GM21381 (cell line): Measurements from ENCODE around the gene PATL2.
"Not testable (repeated sequence)": the region's sequence is repeated elsewhere in the genome, so short reads cannot be mapped to it uniquely, and the experiment has no call there.

Source experiments
- ATAC-seq: cut with Tn5 transposase; IDR thresholded peaks from one replicate; pipeline ENCODE4 v1.9.1; 2021; ENCODE audit warnings: mild to moderate bottlenecking, moderate library complexity; ENCODE audit not compliant: unreplicated experiment

PATL2 gene

DNA sequence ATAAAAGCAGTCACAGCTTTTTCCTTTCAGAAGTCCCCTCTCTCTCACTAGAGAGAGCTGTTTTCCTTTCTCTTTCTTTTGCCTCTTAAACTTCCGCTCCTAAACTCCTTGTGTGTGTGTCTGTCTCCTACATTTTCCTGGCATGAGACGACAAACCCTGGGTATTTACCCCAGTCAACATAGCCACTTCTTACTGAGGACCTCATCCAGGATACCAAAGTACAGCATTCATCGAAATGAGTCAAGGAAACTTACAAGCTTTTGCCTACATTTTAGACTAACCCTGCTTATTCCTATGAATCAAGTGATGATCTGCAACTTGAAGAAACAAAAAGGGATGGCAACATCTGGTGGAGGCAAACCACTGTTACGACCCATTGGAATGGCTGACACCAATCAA, 16.7 kb downstream of the PATL2 start:
- ATAC-seq = no peak

DNA sequence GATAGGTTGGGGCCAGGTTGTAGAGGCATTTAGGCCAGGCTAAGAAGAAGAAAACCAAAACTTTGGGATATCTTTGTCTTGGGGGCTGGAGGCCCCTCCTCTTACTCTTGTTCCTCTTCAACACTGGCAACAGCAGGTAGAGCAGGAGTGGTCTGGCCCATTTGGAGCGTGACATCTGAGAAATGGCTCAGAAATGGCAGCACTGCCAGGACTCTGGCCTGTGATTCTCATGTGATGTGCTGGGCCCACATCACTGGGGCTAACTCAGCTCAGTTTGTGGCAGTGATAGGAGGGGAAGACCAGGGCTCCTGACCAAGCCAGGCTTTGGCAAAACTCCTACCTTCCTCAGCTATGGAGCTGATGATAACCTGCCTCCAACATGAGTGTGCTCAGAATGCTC, 18.5 kb downstream of the PATL2 start:
- no peak for ATAC-seq

DNA sequence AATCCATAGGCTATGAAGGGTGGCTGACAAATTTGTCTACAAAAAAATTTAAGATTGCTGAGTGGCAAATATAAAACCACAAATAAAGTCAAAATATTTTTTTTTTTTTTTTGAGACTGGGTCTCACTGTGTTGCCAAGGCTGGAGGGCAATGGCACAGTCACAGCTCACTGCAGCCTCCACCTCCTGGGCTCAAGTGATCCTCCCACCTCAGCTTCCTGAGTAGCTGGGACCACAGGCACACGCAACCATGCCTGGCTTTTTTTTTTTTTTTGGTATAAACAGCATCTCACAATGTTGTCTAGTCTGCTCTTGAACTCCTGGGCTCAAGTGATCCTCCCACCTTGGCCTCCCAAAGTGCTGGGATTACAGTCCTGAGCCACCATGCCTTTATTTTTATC, 20.9 kb downstream of the PATL2 start:
- ATAC-seq = not testable (repeated sequence)

DNA sequence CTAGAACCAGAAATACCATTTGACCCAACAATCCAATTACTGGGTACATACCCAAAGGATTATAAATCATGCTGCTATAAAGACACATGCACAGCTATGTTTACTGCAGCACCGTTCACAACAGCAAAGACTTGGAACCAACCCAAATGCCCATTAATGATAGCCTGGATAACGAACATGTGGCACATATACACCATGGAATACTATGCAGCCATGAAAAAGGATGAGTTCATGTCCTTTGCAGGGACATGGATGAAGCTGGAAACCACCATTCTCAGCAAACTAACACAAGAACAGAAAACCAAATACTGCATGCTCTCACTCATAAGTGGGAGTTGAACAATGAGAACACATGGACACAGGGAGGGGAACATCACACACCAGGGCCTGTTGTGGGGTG, 21.8 kb downstream of the PATL2 start:
- ATAC-seq = not testable (repeated sequence)

DNA sequence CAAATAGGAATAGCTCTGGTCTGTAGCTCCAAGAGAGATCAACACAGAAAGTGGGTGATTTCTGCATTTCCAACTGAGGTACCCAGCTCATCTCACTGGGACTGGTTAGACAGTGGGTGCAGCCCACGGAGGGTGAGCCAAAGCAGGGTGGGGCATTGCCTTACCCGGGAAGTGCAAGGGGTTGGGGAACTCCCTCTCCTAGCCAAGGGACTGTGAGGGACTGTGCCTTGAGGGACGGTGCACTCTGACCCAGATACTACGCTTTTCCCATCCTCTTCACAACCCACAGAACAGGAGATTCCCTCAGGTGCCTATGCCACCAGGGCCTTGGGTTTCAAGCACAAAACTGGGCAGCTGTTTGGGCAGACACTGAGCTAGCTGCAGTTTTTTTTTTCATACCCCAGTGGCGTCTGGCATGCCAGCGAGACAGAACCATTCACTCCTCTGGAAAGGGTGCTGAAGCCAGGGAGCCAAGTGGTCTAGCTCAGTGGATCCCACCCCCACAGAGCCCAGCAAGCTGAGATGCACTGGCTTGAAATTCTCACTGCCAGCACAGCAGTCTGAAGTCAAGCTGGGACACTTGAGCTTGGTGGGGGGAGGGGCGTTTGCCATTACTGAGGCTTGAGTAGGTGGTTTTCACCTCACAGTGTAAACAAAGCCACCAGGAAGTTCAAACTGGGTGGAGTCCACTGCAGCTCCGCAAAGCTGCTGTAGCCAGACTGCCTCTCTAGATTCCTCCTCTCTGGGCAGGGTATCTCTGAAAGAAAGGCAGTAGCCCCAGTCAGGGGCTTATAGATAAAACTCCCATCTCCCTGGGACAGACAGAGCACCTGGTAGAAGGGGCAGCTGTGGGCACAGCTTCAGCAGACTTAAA, 28.1 kb downstream of the PATL2 start:
- ATAC-seq = not testable (repeated sequence)

DNA sequence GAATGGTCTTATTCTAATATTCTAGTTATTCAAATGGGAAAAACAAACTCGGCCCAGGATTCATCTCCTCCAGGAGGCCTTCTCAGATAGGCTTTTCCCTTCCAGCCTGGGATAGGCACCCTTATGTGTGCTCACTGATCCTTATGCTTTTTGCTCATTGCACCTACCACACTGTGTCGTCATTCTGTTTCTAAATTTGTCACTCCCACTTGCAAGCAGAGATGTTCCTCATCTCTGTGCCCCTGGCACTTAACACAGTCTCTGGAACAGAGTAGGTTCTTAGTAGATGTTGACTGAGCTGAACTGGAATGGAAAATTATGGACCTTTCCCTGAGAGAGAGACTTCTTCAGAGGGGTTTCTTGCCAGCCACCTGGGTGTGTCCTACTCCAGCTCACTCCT, 28.9 kb downstream of the PATL2 start:
- ATAC-seq = no peak

DNA sequence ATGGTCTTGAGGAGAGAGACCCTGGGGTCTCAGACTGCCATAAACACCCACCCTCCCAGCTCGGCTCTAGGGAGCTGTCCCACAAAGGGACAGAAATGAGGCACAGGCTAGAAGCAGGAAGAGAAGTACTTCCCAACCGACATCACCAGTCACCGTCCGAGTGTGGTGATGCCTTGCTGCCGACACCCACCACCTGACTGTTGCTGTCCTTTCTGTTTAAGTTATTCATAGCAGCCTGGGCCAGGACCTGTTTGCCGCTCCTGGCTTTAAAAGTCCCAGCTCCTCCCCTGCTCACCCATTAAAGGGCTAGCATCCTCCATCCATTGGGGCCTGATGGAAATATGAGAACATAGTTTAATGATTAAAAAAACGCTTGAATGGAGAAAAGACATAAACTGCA, 34.4 kb downstream of the PATL2 start:
- peak; percentile 40 for ATAC-seq

DNA sequence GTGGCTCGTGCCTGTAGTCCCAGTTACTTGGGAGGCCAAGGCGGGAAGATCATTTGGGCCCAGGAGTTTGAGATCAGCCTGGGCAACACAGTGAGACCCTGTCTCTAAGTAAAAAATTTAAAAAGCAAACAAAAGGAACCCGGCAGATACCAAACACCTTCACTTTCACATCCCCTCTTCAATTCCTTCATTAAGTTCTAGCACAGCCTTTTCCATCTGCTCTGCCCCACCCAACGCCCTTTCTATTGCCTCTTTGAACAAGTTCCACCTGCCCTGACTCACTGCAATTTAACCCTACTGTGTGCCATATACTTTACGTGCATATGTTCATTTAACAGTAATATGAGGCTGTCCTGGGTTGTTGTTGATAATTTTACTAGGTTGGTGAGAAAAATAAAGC, 35.2 kb downstream of the PATL2 start:
- no peak for ATAC-seq

DNA sequence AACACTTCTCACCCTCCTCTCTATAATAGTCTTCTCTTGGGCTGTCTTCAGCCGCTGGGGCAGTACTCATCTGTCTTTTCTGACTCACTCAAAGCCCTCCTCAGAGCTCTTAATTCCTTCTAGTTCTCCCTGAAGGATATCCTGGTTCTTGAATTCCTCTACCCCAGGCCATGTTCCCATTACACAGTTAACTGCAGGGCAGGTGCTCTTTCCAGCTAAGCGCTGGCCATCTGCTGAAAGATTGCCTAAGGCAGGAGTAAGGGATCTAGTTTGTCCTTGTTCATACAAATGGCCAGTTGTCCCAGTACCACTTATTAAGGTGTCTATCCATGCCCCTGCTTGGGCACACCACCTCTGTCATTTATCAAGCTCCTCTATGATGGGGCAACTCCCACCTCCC, 37.5 kb downstream of the PATL2 start:
- ATAC-seq = no peak

DNA sequence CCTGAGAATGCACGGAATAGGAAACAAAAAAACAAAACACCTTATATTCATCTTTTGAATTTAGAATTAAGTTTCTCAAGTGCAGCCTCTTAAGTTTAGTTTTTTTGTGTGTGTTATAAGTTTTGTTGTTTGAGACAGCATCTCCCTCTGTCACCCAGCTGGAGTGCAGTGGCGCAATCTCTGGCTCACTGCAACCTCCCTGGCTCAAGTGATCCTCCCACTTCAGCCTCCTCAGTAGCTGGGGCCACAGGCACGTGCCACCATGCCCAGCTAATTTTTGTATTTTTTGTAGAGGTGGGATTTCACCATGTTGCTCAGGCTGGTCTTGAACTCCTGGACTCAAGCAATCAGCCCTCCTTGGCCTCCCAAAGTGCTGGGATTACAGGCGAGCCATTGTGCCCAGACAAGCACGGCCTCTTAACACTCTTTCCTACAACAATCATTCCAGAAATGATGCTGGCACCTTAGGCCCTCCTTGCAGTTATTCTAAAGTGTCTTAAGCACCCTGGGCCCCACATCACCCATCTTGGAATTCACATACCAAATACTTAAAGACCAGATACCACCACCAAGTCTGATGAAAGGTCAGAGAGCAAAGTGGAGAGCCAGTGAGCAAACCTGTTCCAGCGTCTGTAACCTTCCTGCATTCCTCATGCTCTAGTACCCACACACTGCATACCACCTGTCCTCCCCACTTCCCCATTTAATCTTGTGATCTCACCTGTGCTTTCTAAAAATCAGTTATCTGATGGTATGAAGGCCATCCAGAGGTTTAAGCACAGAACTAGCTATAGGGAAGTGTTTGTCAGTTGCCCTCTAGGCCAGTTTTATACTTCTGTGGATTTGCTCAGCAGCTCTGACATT, 40.8 kb downstream of the PATL2 start:
- no peak for ATAC-seq

DNA sequence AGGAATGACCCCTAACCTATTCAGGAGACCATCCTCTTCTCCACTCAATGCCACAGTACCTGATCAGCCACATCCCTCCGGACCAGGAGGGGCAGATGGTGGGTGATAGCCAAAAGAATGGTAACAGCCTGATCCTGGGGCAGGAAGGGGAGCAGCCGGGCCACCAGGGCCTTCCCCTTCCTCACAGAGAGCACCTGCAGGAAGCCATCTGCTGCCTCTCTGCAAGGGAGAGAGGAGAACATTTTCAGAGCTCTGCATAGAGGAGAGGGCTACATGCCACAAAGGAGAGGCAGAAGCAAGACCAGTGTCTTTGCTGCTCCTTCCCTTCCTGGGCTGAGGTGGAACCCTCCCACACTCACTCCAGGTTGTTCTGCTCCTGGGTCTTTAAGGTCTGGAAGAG, 42.2 kb downstream of the PATL2 start:
- no peak for ATAC-seq

DNA sequence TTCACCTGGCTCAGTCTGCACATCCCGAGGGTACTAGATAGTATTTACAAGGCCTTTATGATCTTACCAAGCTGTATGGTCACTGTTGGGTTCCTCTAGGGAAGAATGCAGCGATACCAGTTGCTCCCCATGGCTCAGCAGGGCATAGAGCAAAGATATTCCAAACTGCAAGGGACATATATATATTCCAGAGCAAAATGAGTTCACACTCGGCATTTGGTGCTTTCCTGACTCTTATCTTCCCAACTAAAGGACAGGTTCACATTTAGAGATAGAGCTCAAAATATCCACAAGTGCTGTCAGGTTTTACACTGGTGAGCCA, 44.1 kb downstream of the PATL2 start:
- ATAC-seq = no peak

DNA sequence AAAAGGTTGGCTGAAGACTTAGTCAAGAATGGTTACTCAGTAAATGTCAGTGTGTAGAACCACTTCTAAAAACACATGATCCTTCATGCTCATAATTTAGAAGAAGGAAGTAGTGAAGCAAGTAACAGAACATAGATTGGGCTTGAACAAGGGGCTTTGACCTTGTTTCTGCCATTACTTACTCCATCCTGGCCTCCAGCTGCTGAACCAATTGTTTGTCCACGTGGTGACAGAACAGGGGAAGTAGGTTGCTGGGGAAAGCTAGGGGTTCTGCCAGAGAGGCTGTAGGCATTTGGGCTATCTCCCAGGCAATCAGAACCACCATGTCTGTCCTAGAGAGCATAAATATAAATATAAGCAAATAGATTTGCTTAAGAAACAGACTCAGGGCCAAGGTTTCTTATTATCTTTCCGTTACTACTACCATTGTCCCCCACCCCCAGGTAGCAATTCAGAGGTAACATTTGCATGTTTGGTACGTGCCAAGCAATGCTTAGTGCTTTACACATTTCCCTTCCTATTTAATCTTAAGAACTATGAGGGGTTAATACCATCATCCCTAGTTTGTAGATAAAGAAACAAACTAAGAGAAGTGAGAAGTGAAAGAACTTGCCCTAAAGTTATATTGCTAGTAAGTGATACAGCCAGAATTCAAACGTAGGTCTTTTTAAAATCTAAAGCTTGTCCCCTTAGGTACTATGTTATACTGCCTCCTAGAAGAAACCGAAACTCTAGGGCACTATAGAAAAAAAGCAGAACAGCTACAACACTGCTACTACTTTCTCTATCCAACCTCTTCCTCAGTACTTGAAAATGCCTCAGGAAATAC, 44.7 kb downstream of the PATL2 start:
- ATAC-seq = no peak

DNA sequence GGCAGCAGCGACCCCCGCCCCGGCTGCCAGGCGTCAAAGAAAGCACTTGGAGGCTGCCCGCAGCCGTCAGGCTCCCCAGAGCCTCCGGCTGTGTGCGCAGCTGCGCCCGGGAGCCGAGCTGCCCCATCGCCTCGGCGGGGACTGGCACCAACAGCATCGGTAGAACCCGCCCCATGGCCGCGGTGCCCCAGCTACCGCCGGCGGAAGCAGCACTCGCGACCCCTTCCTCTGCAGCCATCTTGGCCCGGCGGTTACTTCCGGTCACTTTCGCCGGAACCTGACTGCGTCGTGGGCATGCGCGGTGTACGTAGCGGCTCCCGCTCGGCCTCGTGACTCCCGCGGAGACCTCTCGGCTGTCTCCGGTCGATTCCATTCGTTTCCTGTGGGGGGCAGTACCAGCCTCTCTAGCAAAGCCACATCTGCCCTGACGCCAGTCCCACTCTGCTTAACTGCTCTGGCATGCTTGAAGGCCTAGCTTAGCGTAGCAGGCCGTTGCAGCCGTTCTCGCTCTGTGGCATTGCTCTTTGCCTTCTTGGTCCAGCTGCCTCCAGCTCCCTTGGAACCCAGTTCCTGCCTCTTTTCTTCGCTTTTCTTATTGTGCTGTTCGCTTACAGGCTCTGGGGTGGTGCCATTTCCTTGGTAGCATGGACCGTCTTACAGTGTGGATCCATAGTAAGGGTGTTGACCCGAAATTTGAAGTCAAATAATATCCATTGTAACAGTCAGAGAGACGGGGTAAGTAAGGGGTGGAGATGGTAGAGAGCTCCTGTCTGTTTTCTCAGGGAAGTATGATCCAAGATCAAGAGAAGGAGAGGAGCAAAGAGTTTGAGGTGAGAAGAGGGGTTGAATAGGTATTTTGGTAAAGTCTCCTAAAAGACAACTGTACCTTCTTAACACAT, 47.5 kb downstream of the PATL2 start, which contains the start of gene SPG11:
Gene SPG11 (minus strand): TSS at position 253 of the 899 bp plus-strand sequence. CDS start 15 bp downstream, at position 238.
- peak; percentile 75 for ATAC-seq

DNA sequence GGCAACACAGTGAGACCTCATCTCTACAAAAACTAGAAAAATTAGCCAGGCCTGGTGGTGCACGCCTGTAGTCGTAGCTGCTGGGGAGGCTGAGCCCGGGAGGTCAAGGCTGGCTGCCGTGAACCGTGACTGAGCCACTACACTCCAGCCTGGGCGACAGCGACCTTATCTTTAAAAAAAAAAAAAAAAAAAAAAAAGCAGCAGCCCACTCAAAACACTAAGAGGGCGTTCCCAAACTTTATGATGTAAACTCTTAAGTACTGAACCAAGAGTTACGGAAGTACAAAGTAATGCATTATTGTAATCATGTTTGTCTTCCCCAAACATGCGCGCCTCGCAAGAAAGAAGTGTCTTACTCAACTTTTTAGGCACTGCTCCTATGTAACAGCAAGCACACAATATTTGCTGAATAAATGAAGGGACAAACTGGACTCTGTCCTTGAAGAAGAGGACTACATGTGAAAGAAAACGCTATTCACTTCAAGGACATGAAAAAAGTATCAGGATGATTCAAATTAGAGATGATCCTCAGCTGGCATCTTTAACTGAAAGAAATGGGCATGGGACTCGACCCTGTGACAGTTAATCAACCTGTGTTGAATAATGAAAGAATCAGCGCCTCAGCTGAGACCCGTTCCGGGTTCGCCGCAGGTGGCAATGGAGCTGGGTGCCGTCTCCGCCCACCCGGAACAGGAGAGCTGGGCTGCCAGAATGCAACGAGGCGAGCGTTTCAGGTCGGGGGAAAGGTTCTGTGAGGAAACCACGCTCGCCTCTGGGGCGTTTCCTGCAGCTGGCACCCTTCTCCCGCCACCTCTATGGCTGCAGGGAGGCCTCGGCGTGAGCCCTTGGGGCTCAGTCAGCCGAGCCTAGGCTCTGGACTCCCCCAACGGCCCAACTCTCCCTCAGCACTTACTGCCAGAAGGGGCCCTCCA, 48.4 kb downstream of the PATL2 start:
- ATAC-seq = peak; percentile 50

DNA sequence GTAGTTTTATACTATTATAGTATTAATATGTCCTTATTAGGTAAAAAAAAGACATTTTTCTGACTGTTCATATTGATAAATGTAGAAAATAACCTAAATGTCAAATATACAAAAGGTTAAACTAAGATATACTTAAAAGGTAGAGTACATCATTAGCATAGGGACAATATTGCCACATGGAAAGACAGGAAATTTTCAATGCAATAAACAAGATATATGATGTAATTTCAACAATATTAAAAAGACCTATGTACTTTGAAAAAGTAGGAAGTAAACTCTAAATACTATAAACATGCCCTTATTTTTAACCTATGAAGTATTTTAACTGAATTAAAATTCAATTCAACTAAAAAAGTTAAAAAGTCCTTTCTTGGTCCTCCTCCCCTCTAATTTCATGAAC, 49.5 kb downstream of the PATL2 start:
- ATAC-seq = no peak

DNA sequence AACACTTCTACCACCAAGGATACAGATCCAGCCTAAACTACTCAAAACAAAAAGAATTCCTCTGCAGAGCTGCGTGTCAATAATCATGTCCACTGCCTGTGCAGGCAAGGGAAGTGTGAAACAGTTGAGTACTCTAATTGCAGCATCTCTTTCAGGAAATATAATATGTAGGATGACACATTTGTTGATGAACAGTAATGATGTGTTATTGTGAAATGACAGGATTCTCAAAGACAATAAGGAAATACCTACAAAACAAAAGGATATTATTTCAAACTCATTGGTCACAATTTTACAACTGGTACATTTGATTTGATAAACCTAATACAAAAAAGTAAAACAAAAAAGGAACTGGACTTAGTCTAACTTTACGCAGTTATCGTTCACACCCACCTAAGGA, 52.1 kb downstream of the PATL2 start:
- ATAC-seq = no peak

DNA sequence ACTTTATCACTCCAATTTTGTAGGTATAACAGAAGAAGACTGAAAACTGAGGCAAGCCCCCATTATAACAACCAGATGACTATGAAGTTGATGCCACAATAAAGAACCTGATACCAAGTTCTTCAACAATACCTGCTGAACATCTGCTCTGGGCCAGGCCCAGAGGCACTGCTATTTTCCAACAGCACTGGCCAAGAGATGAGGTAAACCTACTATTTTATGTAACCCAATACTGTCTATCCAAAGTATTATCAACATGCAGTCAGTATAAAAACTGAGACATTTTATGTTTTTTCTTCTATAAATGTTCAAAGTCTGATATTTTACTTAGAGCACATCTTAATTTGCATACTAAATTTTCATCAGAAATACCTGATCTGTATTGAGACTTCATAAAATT, 53.7 kb downstream of the PATL2 start:
- no peak for ATAC-seq

DNA sequence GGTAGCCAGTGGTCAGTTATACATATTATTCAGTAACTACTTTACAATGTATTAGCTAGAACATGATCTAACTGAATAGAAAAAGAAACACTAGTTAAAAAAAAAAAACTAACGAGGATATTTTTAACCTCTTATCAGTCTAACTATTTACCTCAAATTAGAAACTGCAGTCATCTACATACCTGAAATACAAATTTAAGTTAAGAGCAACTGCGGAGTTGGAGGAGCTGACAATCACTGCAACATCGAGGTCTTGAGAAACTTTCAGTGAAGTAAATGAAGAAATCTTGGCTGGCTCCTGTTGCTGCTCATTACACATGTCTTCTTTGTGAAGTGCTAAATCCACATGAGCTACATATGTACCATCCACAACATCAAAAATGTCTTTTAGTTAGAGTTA, 54.2 kb downstream of the PATL2 start:
- no peak for ATAC-seq
